GF-D8 (cell line): ENCODE measurements around the gene PPM1L.
A peak's percentile ranks its signal among the peaks of the same experiment; 100 is the strongest.

Experiments used
- DNase-seq: peaks from one replicate; lab custom pipeline; 2025; lab: John Stamatoyannopoulos, UW

PPM1L gene

DNA sequence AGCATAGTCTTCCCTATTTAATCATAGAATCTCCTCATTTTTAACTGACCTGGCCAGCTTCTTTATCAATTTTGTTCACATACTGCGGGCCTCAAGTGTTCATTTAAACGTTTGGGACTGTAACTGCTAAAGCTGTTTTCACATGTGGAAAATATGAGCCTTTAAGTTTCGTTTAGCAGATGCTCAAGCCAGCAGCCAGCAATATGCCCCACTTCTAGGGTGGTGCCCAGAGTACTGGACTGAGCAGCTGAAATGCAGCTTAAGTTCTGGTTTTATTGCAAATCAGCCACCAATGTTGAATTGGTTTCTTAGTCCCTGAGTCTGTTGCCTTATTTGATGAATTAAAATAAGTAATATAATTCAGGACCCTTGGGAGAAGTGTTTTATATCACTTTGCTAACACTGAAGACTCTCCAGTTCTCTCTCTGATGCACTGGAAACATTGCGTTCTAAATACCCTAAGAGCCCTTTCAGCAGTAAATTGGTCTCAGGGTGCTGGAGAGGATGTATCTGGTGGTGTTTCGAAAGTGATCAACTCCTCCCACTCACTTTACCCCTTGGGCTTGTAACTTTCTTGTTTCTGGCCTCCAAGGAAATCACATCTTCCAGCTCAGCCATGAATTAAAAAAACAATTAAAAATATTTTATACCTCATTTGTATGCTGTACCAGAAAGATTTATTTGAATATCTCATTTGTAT, 287.5 kb downstream of the PPM1L start:
- DNase-seq, result no peak

- no peak for DNase-seq
Measured at GRCh38 chr3:161049683-161050248, 293.7 kb downstream of the PPM1L start.

- DNase-seq, result no peak
Measured at GRCh38 chr3:161050935-161051334, 294.9 kb downstream of the PPM1L start.

GRCh38 chr3:161051856-161052255, 295.8 kb downstream of the PPM1L start:
- no peak for DNase-seq

DNA sequence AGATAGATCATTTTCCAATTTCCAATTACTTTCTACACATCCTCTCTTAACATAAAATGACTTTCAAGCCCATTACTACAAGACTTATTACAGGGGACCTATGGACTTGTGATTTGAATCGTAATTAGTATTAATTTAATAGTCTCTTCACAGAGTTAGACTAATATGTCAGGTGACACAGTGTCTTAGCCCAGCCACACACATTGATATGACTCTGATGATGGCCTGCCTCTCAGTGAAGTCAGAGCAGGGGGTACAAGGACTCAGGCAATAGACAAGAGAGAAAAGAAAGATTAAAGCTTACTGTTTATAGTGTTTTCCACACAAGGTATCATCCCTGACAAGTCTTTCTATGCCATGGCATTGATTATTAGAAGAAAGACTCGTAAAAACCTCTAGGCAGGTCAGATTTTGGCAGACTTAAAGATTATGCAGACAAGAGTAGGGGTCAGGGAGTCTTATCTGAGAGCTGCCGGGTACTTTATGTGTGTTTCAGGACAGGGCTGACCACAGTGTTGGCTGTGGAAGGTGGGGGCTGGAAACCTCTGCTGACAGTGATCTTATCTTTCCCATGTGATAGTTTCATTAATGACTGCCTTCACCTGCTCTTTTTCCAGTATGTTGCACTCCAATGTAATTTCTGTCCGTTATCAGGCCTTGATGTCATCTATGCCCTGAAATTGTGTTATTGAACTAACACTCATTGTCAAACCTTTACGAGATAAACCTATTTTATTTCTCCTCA, 299.0 kb downstream of the PPM1L start:
- DNase-seq, result no peak

GRCh38 chr3:161064413-161064812, 308.4 kb downstream of the PPM1L start:
- no peak for DNase-seq

- DNase-seq, result peak; percentile 80
Measured at GRCh38 chr3:161066930-161067329, 310.9 kb downstream of the PPM1L start.

DNA sequence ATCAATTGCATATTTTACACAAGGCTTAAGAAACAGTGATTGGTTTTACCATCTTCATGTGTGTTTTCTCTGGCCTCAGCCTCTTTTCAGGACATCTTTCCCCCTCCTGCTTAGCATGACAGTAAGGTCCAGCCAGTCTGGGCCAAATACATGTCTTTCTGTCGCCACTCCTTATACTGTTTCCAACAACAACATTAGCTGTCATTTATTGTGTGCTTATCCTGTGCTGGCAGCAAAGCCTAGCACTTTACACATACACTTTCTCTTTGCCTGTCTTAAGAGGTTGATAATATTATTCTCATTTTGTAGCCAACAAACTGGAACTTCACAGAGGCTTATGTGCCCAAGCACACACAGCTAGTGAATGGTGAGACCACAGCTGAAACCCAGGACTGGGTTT, 311.3 kb downstream of the PPM1L start:
- no peak for DNase-seq

DNA sequence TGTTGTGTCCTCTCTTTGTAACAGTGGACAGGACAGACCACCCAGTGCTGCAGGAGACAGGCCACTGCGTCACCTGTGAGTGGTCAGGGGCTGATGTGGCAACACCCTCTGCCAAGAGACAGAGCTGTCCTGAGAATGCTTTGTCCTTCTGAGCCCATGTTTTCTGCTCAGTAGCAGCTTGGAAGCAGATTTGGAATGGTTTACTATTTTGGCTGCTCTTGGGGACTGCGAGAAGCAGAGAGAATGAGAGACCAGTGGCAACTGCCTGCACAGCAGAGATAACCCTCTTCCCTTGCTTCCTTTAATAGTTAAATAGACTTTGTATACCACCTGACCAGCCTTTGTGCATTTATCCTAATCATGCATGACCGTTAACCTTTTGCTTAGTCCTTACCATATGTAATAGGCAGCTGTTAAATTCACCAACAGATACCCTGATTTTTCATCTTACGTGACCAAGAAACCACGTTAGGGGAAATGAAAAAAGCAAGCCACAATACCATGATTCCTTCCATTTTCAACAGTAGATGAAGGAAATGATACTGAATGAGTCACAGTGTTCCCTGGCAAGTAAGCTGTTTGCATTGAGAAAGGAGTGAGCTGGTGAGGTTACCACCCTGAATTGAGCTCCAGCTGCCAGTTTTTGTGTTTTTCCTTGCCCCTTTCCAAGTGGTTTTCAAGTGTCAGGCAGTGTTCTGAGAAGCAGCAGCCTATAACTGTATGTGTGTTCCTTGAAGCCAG, 313.6 kb downstream of the PPM1L start:
- DNase-seq, result peak; percentile 66

DNA sequence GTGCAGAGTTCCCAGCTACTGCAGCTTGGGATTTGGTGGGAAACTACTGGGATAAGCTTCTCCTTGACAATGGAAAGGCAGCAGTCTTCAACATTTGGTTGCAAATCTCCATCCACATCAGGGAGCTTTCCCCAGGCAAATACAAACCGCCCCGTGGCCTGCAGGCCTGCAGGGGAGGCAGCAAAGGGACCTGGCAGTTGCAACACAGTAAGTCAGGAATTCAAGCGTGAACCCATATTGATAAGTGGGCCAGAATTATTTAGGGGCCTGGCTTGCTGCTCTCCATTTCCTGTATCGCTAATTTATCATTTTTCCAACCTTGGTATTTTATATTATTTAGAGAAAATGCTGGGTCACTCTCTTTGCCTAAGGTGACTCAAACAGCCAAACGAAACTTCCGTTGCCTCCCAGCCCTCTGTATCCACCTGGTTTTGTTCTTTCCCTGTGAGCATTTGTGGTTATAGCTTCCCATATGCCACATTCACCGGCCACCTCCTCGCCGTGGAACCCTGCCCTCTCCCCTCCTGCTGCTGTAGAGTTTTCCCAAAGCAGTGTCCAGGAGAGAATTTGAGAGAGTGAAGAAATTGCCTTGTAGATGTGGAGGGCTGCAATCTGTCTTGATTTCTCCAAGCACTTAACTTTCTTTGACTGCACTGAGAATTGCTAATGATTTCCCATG, 314.4 kb downstream of the PPM1L start:
- DNase-seq, result no peak

DNA sequence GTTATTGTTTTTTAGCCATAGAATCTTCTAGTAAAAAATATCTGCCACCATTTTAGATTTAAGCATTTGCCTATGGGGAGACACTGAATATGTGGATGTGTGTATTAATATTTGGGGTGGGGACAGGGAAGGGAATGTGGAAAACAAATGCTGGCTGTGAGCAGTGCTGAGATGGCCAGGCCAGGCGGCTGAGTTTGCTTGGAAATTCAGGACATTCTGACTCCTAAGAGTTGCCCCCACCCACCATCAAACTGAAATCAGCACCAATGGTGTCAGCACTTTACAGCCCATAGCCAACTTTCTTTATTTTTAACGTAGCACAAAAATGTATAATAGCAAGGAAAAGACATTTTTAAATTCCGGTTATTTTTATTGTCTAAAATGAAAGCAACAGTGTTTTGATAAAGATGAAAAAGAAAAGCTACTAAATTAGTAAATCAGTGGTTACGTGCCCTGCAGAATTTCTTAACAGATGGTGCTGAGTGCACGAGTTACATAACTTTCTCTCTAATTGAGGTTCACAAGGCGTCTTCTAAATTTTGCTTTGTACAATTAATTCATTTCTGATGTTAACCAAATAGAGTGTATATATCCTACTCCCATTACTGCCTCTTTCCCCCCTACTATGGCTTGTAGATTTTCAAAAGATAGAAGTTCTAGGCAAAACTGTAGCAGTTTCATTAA, 315.1 kb downstream of the PPM1L start:
- DNase-seq, result no peak

DNA sequence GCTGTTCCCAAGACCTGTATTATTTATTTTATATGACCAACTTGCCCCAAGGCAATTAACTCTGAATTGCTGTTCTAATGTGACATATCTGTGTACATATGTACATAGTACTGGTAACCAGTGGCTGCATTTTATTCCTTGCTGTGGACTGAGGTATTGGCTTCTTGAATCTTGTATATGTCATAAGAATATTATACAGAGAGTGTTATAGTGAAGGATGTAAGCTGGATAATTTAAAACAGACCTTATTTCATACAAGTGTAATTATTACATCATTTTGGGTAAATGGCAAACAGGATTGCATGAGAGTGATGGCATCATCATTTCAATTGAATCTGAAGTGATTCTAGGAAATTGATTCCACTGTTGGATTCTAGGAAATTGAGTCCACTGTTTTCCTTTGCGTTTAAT, 316.2 kb downstream of the PPM1L start:
- DNase-seq, result peak; percentile 60

DNA sequence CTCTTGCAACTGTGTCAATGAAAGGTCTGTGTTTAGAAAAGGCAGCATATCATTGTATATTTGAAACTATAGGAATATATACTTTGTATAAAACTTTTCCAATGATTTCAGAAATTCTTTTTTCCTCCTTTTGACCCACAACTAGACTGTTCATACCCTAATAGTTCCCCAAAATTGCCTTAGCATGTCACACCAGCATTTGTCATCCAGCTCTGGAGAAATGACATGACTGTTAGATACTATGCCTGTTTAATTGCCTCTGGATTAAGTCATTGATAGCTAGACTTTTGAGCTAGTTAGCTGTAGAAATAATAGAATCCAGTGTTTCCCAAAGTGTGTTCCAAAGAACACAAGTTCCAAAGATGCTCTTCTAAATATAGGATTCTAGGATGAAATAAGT, 316.7 kb downstream of the PPM1L start:
- DNase-seq, result no peak

DNA sequence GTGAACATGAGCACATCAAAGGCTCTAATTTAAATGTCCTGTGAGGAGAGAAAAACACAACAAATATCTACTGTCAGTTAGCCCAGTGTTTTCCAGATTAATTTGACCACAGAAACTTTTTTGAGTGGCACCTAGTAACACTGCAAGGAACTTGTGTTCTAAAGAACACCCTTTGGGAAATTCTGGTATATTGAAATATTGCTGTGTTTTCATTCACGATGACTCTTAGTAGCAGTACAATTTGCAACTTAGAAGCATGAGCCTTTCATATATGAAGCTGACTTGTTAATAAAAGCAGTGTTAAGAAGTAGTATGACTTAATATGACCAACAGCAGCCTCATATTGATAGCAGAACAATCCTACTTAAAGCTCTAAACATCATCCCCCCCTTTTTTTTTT, 317.1 kb downstream of the PPM1L start:
- no peak for DNase-seq

DNA sequence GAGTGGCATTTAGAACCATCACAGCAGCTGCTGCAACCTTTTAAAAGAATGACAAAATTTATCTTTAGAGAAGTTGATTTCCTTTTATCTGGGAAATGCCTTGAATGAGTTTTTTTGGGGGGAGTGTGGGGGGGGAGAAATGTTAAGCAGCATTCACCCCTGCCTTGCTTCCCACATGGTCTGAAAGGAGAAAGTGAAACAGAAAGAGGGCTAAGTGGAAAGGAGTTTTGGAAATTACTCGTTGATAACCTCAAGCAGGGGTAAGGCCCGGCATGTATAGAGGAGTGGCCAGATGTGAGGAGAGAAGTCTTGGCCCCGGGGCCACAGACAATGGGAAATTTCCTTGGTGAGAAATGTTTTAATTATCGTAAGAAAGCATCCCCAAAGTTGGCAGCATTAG, 325.6 kb downstream of the PPM1L start:
- no peak for DNase-seq

DNA sequence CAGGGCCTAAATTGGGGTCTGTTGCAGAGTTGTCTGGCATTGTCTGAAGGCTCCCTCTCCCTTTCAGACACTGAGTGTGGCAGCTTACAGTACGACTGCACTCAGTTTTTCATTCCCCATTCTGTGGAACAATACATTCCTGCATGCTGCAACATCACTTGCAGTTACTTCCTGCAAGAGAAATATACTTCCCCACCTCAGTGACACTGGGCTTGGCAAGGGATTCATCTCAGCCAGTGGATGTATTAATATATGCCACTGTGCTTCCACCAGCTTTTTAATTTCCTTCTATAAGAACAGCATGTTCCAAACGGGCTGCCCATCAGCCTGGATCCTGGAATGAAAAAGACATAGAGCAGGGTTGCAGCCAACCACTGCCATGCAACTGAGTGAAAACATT, 326.0 kb downstream of the PPM1L start:
- DNase-seq, result no peak

- DNase-seq, result no peak
Measured at GRCh38 chr3:161083131-161083530, 327.1 kb downstream of the PPM1L start.

DNA sequence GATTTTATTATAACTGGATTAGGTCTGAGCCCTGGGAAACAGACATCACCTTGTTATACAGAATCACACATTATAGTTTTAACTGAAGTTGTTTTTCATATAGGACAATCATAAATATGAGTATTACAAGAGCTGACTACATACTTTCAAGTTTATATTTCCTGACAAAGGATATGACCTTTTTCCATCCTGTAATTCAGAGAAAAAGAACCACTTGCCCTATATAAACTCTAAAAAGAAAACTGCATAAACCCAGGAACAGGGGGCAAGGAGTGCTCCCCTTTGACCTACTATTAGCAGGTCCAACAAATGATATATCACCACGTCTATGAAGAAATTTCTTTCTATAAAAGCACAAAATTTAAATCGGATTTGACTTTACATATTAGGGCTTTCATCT, 328.2 kb downstream of the PPM1L start:
- DNase-seq, result no peak

DNA sequence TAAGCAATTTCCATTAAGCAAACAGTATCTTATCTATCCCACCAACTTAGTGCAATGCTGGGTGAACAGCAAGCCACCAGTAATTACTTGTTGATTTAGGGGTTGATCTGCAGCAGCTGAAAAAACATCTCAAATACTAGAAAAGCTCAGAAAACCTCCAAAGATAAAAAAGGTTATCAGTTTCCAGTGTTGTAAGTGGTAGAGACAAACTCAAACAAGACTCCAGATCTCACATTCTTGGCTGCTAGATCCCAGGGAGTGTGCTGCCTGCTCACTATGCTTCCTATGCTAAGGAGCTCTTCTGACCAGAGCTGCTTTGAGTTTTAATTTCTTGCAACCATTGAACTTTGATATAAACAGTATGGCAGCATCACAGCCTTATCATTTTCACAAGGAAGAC, 337.9 kb downstream of the PPM1L start:
- DNase-seq, result no peak

GRCh38 chr3:161096771-161097367, 340.8 kb downstream of the PPM1L start:
- no peak for DNase-seq

GRCh38 chr3:161100994-161101393, 345.0 kb downstream of the PPM1L start:
- DNase-seq, result no peak
